Measurements from ENCODE around the gene LDAF1.

The LDAF1 gene

GRCh38 chr16:21197112-21197511 is 38.6 kb downstream of the LDAF1 start:
- DNase-seq: no peak

GRCh38 chr16:21197621-21198020 is 39.1 kb downstream of the LDAF1 start:
- no peak for DNase-seq

GRCh38 chr16:21199607-21200218 is 41.2 kb downstream of the LDAF1 start:
- no peak for DNase-seq

- DNase-seq: no peak
These were observed 44.8 kb downstream of the LDAF1 start for GRCh38 chr16:21203155-21203797.

- no peak for DNase-seq
These were observed 46.8 kb downstream of the LDAF1 start for GRCh38 chr16:21205303-21205702.

- DNase-seq: no peak
These were observed 48.1 kb downstream of the LDAF1 start for GRCh38 chr16:21206550-21206949.

- DNase-seq: no peak
These were observed 50.2 kb downstream of the LDAF1 start for GRCh38 chr16:21208446-21209230.

- no peak for DNase-seq
These were observed 53.0 kb downstream of the LDAF1 start, which contains the start of gene ZP2 for GRCh38 chr16:21211486-21211885. TSS of gene ZP2 (minus strand) at chr16:21211574. CDS start at chr16:21211547, 27 bp downstream.

GRCh38 chr16:21214086-21214485 is 55.6 kb downstream of the LDAF1 start:
- DNase-seq: no peak

- DNase-seq: no peak
These were observed 58.6 kb downstream of the LDAF1 start for GRCh38 chr16:21217121-21217520.

GRCh38 chr16:21218153-21218552 is 59.7 kb downstream of the LDAF1 start:
- no peak for DNase-seq

- no peak for DNase-seq
These were observed 61.1 kb downstream of the LDAF1 start for GRCh38 chr16:21219551-21219950.

- no peak for DNase-seq
These were observed 64.2 kb downstream of the LDAF1 start for GRCh38 chr16:21222495-21223337.

- no peak for DNase-seq
These were observed 65.3 kb downstream of the LDAF1 start for GRCh38 chr16:21223787-21224186.

- no peak for DNase-seq
These were observed 66.3 kb downstream of the LDAF1 start for GRCh38 chr16:21224800-21225199.

- no peak for DNase-seq
These were observed 68.3 kb downstream of the LDAF1 start for GRCh38 chr16:21226749-21227148.

- DNase-seq: no peak
These were observed 69.4 kb downstream of the LDAF1 start for GRCh38 chr16:21227866-21228265.

- DNase-seq: no peak
These were observed 69.9 kb downstream of the LDAF1 start for GRCh38 chr16:21228361-21228872.
